GM19023 (cell line): ENCODE measurements around the gene TIMP3.

Experiments
- ATAC-seq: cut with Tn5 transposase; IDR thresholded peaks from one replicate; pipeline ENCODE4 v1.9.1; 2021; ENCODE audit warnings: mild to moderate bottlenecking, moderate library complexity; ENCODE audit not compliant: unreplicated experiment

The TIMP3 gene

DNA sequence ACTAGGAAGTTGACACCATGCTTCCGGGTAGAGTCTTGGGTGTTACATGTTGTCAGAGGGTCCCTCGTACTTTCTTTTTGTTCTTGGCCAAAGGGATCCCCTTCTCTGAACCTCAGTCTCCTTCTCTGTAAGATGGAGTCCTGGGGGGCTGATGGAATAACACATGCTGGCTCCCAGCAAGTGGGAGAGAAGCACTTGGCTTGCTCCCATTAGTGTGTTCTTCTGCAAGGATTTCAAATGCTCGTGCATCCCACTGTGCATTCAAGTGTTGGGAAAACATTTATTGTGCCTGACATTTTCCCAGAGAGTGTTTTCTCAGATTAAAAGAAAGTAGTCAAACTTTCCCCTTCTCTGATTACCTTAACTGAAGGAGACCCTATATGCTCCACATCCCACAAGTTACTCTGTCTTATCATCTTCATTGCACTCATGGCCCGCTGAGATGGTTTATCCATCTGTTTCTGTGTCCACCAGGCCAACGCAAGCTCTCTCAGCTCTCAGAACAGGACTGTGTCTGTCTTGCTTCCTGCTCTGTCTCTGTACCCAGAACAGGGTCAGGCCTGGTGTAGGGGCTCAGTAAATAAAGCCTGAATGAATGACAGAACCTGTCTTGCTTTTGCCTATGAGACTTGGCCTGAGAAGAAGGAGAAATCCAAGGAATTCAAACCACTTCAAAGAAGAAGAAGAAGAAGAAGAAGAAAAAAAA is 16.0 kb upstream of the TIMP3 start:
- ATAC-seq: no peak

DNA sequence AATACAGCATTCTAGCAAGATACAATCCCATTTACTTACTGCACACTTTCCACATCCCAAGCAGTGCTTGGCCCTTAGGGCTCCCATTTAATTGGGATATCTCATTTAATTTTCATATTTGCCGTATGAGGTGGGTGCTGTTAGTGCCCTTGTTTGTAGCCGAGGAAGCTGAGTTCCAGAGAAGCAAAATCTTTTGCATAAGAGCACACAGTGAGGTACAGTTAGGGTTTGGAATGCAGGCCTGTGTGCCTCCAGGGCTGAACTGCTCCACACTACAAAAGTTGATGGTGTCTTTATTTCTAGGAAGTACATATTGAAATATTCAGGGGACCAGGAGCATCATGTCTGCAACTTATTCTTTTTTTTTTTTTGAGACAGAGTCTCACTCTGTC is 15.5 kb upstream of the TIMP3 start:
- no peak for ATAC-seq

- ATAC-seq: no peak
Observed at GRCh38 chr22:32788904-32789624, 12.4 kb upstream of the TIMP3 start.

DNA sequence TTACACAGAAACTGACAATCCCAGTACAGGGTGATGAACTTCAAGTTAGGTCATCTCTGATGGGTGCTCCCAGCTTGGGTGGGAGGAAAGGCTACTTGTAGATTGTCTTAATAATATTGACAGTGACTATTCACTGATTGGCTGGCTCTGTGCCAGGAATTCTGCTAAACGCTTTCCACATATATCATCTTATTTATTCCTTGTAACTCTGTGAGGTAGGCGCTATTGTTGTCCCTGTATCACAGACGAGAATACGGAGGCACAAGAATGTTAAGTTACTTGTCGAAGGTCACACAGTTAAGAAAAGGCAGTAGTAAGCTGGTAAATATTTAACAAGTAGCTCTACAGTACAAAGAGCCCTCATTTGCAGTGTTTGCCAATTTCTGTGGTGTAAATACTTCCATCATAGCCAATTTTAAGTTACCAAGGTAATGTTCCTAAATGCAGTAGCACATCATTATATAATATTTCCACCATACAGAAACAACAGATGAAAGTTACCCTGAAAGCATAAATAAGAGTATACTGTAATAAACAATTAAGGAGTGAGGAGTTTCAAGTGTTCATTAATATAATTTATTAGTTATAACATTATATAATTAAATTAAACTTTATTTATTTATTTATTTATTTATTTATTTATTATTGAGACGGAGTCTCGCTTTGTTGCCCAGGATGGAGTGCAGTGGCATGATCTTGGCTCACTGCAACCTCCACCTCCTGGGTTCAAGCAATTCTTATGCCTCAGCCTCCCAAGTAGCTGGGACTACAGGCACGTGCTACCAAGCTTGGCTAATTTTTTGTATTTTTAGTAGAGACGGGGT is 11.5 kb upstream of the TIMP3 start:
- no peak for ATAC-seq

DNA sequence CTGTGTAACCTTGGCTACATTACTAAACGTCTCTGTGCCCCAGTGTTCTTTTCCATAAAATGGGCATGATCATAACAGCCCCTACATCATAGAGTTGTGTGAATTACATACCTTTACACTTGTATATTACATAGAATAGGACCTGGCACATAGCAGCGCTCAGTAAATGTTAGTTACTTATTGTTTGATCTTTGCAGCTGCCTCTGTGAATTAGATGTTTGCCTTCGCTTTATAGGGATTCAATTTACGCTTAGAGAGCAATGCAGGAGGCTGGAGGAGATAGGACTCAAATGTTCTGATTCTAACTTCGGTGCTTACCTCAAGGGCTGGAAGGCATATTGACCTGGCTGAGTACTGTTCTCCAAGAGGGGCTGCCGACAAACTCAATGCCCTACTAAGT is 10.4 kb upstream of the TIMP3 start:
- no peak for ATAC-seq

GRCh38 chr22:32791485-32791884 is 10.0 kb upstream of the TIMP3 start:
- ATAC-seq: no peak

DNA sequence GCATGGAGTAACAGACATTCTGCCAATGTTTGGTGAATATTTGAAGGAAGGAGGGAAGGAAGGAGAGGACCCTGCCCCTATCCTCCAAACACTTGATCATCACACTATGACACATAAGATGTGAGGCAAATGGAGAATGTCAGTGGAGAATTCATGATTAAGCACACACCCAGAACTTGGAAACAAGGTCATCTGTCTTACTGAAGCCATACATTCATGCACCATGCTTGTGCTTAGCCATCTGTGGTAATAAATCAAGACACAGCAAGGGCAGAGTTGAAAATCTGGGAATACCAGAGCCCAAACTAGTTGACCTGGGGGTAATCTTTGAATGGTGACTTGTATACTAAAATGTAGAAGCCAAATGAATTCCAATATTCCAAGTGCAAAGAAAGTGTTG is 7.9 kb upstream of the TIMP3 start:
- no peak for ATAC-seq

GRCh38 chr22:32794449-32795213 is 6.9 kb upstream of the TIMP3 start:
- ATAC-seq: no peak

GRCh38 chr22:32795214-32795596 is 6.3 kb upstream of the TIMP3 start:
- no peak for ATAC-seq

DNA sequence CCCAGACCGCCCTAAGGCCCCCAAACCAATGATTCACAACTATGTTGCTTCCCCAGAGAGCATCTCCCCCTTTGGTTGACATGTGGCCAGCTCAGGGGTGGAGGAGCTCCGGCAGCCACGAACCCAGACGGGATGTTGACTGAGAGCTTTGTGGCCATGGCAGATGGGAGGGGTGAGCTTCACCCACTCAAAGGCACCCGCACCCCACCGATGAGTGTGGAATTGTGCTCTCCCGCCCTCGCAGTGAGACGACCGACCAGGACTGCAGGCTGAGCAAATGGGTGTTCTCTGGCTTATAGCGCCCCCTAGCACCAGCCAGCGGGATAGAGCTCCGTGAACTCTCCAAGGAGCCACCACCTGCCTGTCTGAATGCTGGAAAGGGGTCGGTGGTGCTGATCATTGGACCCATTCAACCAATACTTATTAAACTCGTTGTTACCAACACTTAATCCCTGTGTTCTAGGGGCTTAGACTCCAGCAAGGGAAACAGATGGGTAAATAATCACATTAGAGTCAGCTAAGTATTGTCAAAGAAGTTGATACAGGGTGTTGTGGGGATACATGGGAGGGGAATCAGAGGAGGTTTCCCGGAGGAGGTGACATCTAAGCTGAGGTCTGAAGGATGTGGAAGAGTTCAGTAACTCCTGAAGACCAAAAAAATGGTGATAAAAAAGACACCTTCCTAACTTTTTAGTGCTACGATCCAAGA is 4.5 kb upstream of the TIMP3 start:
- no peak for ATAC-seq

DNA sequence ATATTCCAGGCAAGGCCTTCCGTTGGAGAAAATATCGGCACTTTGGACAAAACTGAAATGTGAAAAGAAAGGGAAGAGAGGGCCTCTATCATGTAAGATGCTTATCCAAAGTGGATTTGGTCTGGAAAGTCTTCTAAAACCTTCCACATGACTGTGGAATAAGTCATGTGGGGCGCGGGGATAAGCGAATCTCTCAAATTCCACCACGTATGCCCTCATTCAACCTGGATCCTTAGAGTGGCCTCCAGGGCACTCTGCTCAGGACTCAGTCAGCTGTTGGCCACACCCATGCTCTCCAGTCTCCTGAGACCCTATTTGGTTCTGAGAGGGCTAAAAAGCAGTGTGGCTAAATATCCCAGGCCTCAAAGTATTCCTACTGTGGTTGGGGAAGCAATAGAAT is 2.0 kb upstream of the TIMP3 start:
- no peak for ATAC-seq

DNA sequence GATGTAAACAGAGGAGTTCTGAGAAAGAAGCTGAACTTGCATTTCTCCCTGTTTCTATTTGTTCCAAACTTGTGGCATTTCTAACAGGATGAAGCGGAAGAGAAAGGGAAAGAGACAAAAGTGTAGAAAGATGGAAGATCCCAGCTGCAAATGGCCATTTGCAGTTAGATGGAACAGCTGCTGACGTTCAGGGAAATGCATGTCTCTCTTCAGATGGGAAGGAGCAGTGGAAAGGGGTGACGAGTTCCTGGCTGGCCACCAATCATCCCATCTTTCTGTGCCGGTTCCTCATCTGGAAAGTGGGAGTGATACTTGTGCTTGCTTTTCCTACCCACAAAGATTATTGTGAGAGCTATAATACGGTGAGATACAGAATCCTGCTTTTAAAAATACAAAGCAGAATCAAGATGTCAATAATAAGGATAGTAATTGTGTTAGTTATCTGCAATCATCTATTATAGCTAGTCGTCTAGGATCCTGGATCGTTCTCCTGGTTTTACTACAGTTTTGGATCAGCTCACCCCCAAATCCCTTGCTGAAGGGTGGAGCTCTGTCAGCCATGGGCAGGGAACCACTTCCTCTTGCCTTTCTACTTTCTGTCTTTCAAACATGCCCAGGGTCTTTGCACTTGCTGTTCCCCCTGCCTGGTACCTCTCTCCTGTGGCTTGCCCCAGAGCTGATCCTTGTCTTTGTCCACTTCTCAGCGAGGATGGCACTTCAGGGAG is 1.2 kb upstream of the TIMP3 start:
- ATAC-seq: no peak

- no peak for ATAC-seq
Observed at GRCh38 chr22:32800994-32801536, 440 bp upstream of the TIMP3 start.

- no peak for ATAC-seq
Observed at GRCh38 chr22:32802237-32802765, 796 bp downstream of the TIMP3 start.

DNA sequence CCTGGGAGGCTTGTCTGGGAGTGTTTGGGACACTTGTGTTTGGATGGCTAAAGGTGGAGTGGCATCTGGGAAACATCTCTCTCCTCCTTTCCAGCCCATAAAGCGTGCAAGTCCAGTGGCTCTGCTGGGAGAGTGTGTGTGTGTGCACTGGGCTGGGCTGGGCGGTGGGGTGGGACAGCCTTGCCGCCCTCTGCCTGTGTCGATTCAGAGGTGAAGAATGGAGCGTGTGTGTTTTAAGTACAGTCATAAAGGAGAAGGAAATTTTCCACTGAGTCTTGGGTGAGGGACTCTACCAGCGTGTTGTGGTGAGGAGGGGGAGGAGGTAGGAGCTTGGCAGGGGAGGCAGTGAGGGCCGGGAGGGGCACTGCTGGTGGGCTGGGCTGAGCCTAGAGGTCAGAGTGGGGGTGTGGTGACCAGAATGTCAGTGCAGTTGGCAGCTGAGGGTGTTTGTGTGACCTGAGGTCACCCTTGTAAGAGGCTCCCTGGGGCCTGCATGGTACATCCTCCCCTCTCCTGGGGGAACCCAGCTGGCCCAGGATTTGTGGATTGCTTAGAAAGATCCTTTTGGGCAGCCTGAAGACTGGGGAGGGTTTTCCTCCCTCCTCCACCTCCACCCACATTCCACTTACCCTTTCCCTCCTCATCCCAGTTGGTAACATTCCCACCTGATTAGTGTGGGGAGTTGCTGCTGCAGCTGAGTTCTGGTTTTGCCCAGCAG is 1.7 kb downstream of the TIMP3 start:
- ATAC-seq: no peak

- no peak for ATAC-seq
Observed at GRCh38 chr22:32803738-32804435, 2.4 kb downstream of the TIMP3 start.

GRCh38 chr22:32804531-32805360 is 3.2 kb downstream of the TIMP3 start:
- ATAC-seq: no peak
